ENCODE measurements around the gene MICU2. TPM values are rescaled to one million over a fixed set of nuclear protein-coding genes. Genes with fewer than 3 reads are reported as not detected.

Gene MICU2
- total RNA-seq, 2 experiments from 2014 or later, result 25.4 to 28.4 TPM

GRCh38 chr13:21610687-21611086 is 6.7 kb upstream of the MICU2 start:
- no peak for TF ChIP-seq CTCF (IDR thresholded peaks at IDR 0.05)
- H3K27ac Mint-ChIP-seq, result no peak overlapping the region
- peaks cover 0 to 6% of the 10 kb centered on the region in 2 experiments for H3K9me3 ChIP-seq (ENCODE audit: control insufficient read depth in 1 of 2, insufficient read depth in 1 of 2, low read length in 2 of 2)
- no peak overlapping the region for H3K4me3 Mint-ChIP-seq
- ChIA-PET CTCF (no interaction called here), POLR2A (no interaction called here)
- H3K36me3 Mint-ChIP-seq (ENCODE audit: low read depth), result no peaks in the 10 kb centered on the region
- H3K27ac ChIP-seq (ENCODE audit: low read depth in 1 of 2, low read length in 2 of 2), result no peak overlapping the region
- ATAC-seq (ENCODE audit: poor library complexity) (no peak), DNase-seq (no peak)
- peaks cover 3 to 7% of the 10 kb centered on the region in 2 experiments for H3K27me3 ChIP-seq (ENCODE audit: control insufficient read depth in 1 of 2, insufficient read depth in 2 of 2, low read length in 2 of 2)
- no peaks in the 10 kb centered on the region for H3K9me3 Mint-ChIP-seq
- H3K27me3 Mint-ChIP-seq, result peaks cover 18% of the 10 kb centered on the region
- no peaks in the 10 kb centered on the region for H3K36me3 ChIP-seq (ENCODE audit: insufficient read depth, low read length)
- intact Hi-C loops (cut with DNase I, micrococcal nuclease), result no loop called here
- no peaks in the 10 kb centered on the region for H3K4me1 ChIP-seq (ENCODE audit: insufficient read depth, low read length)
- no peaks in the 10 kb centered on the region for H3K4me1 Mint-ChIP-seq (ENCODE audit: low read depth)
- H3K4me3 ChIP-seq (ENCODE audit: low read length), result no peak overlapping the region

GRCh38 chr13:21608961-21609360 is 5.0 kb upstream of the MICU2 start:
- POLR2A ChIA-PET, result interaction anchor here (1.1 kb wide), 1 partner anchor 9 kb away, joined by 3 read pairs; no protein-coding TSS in a partner anchor
- peaks cover 8% of the 10 kb centered on the region for H3K4me1 ChIP-seq (ENCODE audit: insufficient read depth, low read length)
- H3K4me1 Mint-ChIP-seq (ENCODE audit: low read depth), result peaks cover 13% of the 10 kb centered on the region
- H3K9me3 ChIP-seq (ENCODE audit: control insufficient read depth in 1 of 2, insufficient read depth in 1 of 2, low read length in 2 of 2), result peaks cover 0 to 6% of the 10 kb centered on the region in 2 experiments
- no peaks in the 10 kb centered on the region for H3K36me3 ChIP-seq (ENCODE audit: insufficient read depth, low read length)
- intact Hi-C loops (cut with DNase I, micrococcal nuclease), result loop anchor here in 1 of 2 experiments (10.0 kb wide), 2 partner anchors 1654 to 1966 kb away; partner anchors contain the start of genes TNFRSF19 and ZMYM2
- no peak overlapping the region for H3K4me3 ChIP-seq (ENCODE audit: low read length)
- no peak overlapping the region for H3K4me3 Mint-ChIP-seq
- no peaks in the 10 kb centered on the region for H3K9me3 Mint-ChIP-seq
- H3K27me3 ChIP-seq (ENCODE audit: control insufficient read depth in 1 of 2, insufficient read depth in 2 of 2, low read length in 2 of 2), result peaks cover 1 to 4% of the 10 kb centered on the region in 2 experiments
- CTCF ChIA-PET, result no interaction called here
- H3K27me3 Mint-ChIP-seq, result peaks cover 14% of the 10 kb centered on the region
- no peak for TF ChIP-seq CTCF (IDR thresholded peaks at IDR 0.05)
- H3K27ac Mint-ChIP-seq, result no peak overlapping the region
- peaks cover 5% of the 10 kb centered on the region for H3K36me3 Mint-ChIP-seq (ENCODE audit: low read depth)
- no peak for ATAC-seq (ENCODE audit: poor library complexity)
- no peak overlapping the region for H3K27ac ChIP-seq (ENCODE audit: low read depth in 1 of 2, low read length in 2 of 2)
- DNase-seq, result no peak

GRCh38 chr13:21606796-21607195 is 2.8 kb upstream of the MICU2 start:
- Mint-ChIP-seq H3K4me1 (ENCODE audit: low read depth) (peaks cover 17% of the 10 kb centered on the region), H3K9me3 (no peaks in the 10 kb centered on the region), H3K27me3 (peaks cover 11% of the 10 kb centered on the region), H3K27ac (no peak overlapping the region), H3K36me3 (ENCODE audit: low read depth) (peaks cover 6% of the 10 kb centered on the region), H3K4me3 (no peak overlapping the region)
- H3K4me3 ChIP-seq (ENCODE audit: low read length), result no peak overlapping the region
- DNase-seq (no peak), ATAC-seq (ENCODE audit: poor library complexity) (no peak)
- H3K27me3 ChIP-seq (ENCODE audit: control insufficient read depth in 1 of 2, insufficient read depth in 2 of 2, low read length in 2 of 2), result peaks cover 0 to 4% of the 10 kb centered on the region in 2 experiments
- peaks cover 0 to 6% of the 10 kb centered on the region in 2 experiments for H3K9me3 ChIP-seq (ENCODE audit: control insufficient read depth in 1 of 2, insufficient read depth in 1 of 2, low read length in 2 of 2)
- no peak overlapping the region for H3K27ac ChIP-seq (ENCODE audit: low read depth in 1 of 2, low read length in 2 of 2)
- intact Hi-C loops (cut with DNase I, micrococcal nuclease), result loop anchor here in 1 of 2 experiments (10.0 kb wide), 2 partner anchors 1652 to 1968 kb away; partner anchors contain the start of genes TNFRSF19 and ZMYM2
- POLR2A ChIA-PET, result no interaction called here
- CTCF ChIA-PET, result no interaction called here
- H3K4me1 ChIP-seq (ENCODE audit: insufficient read depth, low read length), result peaks cover 22% of the 10 kb centered on the region
- H3K36me3 ChIP-seq (ENCODE audit: insufficient read depth, low read length), result no peaks in the 10 kb centered on the region
- TF ChIP-seq CTCF (IDR thresholded peaks at IDR 0.05), result no peak

Measured in CD4-positive, alpha-beta T cell (primary cell).